22Rv1 (cell line): ENCODE data around the gene ZSWIM9.

Source experiments
- ZFX ChIP-seq: fragments of 450-650 bp; IDR thresholded peaks from 2 replicates; pipeline ENCODE4 v1.6.1; 2017; ENCODE audit warnings: antibody characterized with exemption, borderline replicate concordance
- TF ChIP-seq, protein P1 (sequence below): fragments of 450-650 bp; IDR thresholded peaks from 2 replicates; pipeline ENCODE4 v1.5.1; 2017; ENCODE audit warnings: mild to moderate bottlenecking

- TF ChIP-seq, protein P1, sequence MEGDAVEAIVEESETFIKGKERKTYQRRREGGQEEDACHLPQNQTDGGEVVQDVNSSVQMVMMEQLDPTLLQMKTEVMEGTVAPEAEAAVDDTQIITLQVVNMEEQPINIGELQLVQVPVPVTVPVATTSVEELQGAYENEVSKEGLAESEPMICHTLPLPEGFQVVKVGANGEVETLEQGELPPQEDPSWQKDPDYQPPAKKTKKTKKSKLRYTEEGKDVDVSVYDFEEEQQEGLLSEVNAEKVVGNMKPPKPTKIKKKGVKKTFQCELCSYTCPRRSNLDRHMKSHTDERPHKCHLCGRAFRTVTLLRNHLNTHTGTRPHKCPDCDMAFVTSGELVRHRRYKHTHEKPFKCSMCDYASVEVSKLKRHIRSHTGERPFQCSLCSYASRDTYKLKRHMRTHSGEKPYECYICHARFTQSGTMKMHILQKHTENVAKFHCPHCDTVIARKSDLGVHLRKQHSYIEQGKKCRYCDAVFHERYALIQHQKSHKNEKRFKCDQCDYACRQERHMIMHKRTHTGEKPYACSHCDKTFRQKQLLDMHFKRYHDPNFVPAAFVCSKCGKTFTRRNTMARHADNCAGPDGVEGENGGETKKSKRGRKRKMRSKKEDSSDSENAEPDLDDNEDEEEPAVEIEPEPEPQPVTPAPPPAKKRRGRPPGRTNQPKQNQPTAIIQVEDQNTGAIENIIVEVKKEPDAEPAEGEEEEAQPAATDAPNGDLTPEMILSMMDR, result no peak
- TF ChIP-seq ZFX, result no peak
Measured at GRCh38 chr19:48174445-48175030, 4.1 kb downstream of the ZSWIM9 start.
